Measurements from ENCODE around the gene TMEM266.

The TMEM266 gene

GRCh38 chr15:76168237-76168984 is 108.6 kb downstream of the TMEM266 start:
- TF ChIP-seq MYC (IDR thresholded peaks at IDR 0.05; ENCODE audit: low read depth, low read length) (no peak), CTCF (IDR thresholded peaks at IDR 0.05; ENCODE audit: low read depth, low read length) (no peak), POLR2A (IDR thresholded peaks at IDR 0.05; ENCODE audit: extremely low read depth, insufficient read length) (no peak), MAX (IDR thresholded peaks at IDR 0.05; ENCODE audit: low read depth, low read length) (no peak)
- no peak for DNase-seq (ENCODE audit: low read depth)
- H3K4me3 ChIP-seq (ENCODE audit: low read depth, low read length) = no peak overlapping the region

GRCh38 chr15:76169018-76169417 is 109.2 kb downstream of the TMEM266 start:
- no peak overlapping the region for H3K4me3 ChIP-seq (ENCODE audit: low read depth, low read length)
- DNase-seq (ENCODE audit: low read depth) = peak; percentile 75
- TF ChIP-seq CTCF (IDR thresholded peaks at IDR 0.05; ENCODE audit: low read depth, low read length) (no peak), MAX (IDR thresholded peaks at IDR 0.05; ENCODE audit: low read depth, low read length) (0 out of 2 replicates have a peak, but pooled peaks have one; percentile 40)

- no peak for DNase-seq (ENCODE audit: low read depth)
- TF ChIP-seq POLR2A (IDR thresholded peaks at IDR 0.05; ENCODE audit: extremely low read depth, insufficient read length) (no peak), MYC (IDR thresholded peaks at IDR 0.05; ENCODE audit: low read depth, low read length) (no peak)
- no peak overlapping the region for H3K4me3 ChIP-seq (ENCODE audit: low read depth, low read length)
Observed at GRCh38 chr15:76169911-76170800, 110.4 kb downstream of the TMEM266 start.

GRCh38 chr15:76172782-76173181 is 113.0 kb downstream of the TMEM266 start:
- TF ChIP-seq MAX (IDR thresholded peaks at IDR 0.05; ENCODE audit: low read depth, low read length) (no peak), CTCF (IDR thresholded peaks at IDR 0.05; ENCODE audit: low read depth, low read length) (no peak)
- no peak overlapping the region for H3K4me3 ChIP-seq (ENCODE audit: low read depth, low read length)
- DNase-seq (ENCODE audit: low read depth) = no peak

- no peak for TF ChIP-seq MYC (IDR thresholded peaks at IDR 0.05; ENCODE audit: low read depth, low read length)
- no peak for TF ChIP-seq MAX (IDR thresholded peaks at IDR 0.05; ENCODE audit: low read depth, low read length)
- no peak for TF ChIP-seq POLR2A (IDR thresholded peaks at IDR 0.05; ENCODE audit: extremely low read depth, insufficient read length)
- TF ChIP-seq CTCF (IDR thresholded peaks at IDR 0.05; ENCODE audit: low read depth, low read length) = no peak
- no peak overlapping the region for H3K4me3 ChIP-seq (ENCODE audit: low read depth, low read length)
- DNase-seq (ENCODE audit: low read depth) = no peak
Observed at GRCh38 chr15:76173317-76173834, 113.6 kb downstream of the TMEM266 start.

GRCh38 chr15:76174654-76175053 is 114.9 kb downstream of the TMEM266 start:
- no peak for DNase-seq (ENCODE audit: low read depth)
- no peak for TF ChIP-seq POLR2A (IDR thresholded peaks at IDR 0.05; ENCODE audit: extremely low read depth, insufficient read length)
- no peak for TF ChIP-seq MYC (IDR thresholded peaks at IDR 0.05; ENCODE audit: low read depth, low read length)
- TF ChIP-seq CTCF (IDR thresholded peaks at IDR 0.05; ENCODE audit: low read depth, low read length) = no peak
- no peak for TF ChIP-seq MAX (IDR thresholded peaks at IDR 0.05; ENCODE audit: low read depth, low read length)
- H3K4me3 ChIP-seq (ENCODE audit: low read depth, low read length) = no peak overlapping the region
